Measurements from ENCODE around the gene ZDHHC18. TPM values are rescaled to one million over a fixed set of nuclear protein-coding genes. Genes with fewer than 3 reads are reported as not detected.
"Not testable (repeated sequence)": the region's sequence is repeated elsewhere in the genome, so short reads cannot be mapped to it uniquely, and the experiment has no call there.

ZDHHC18 gene
- total and polyA plus RNA-seq, 5 donors from 2014 or later: 4.4 to 73.6 (median 14.2) TPM

- ATAC-seq (ENCODE audit: low read depth in 2 of 2): no peak
- peaks cover 11 to 90% (median 56%) of the 10 kb centered on the region in 4 donors for H3K4me1 Mint-ChIP-seq
Observed at GRCh38 chr1:26829184-26829911, 2.9 kb downstream of the ZDHHC18 start.

DNA sequence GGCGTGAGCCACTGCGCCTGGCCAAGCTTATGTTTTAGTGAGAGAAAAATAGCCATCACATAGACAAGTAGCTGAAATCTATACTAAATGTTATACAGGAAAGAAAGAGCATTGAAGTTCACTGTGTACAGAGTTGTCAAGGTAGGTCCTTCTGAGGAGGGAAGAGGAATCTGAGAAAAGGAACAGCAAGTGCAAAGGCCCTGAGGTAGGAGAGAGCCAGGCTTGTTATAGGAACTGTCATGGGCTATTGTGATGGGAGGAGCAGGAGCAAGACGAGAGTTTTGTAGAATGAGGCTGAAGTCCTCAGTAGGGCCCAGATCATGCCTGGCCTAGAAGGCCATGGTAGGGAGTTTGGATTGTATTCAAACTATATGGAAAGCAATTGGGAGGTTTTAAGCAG lies 4.6 kb downstream of the ZDHHC18 start:
- Mint-ChIP-seq H3K4me3 (peak overlapping the region in 3 of 4 donors; percentile 20 to 96 (median 64)), H3K36me3 (peaks cover 26% of the 10 kb centered on the region), H3K27me3 (no peaks in the 10 kb centered on the region)

More at GRCh38 chr1:26829184-26829911, 2.9 kb downstream of the ZDHHC18 start:
- Mint-ChIP-seq H3K27ac (peak overlapping the region; percentile 98 to 100 (median 99)), H3K9me3 (no peaks in the 10 kb centered on the region), H3K36me3 (peaks cover 20% of the 10 kb centered on the region), H3K4me3 (peak overlapping the region; percentile 92 to 97 (median 95)), H3K27me3 (no peaks in the 10 kb centered on the region)
- no peak for DNase-seq
- Histone ChIP-seq H3K27ac (ENCODE audit: insufficient read depth, low read length, poor library complexity, severe bottlenecking) (peak overlapping the region; percentile 99), H3K4me1 (ENCODE audit: control insufficient read depth, insufficient read depth, low read length, poor library complexity, severe bottlenecking) (peaks cover 86% of the 10 kb centered on the region), H3K36me3 (ENCODE audit: control insufficient read depth, insufficient read depth, low read length) (peaks cover 15% of the 10 kb centered on the region), H3K27me3 (ENCODE audit: control insufficient read depth, insufficient read depth, low read length) (no peaks in the 10 kb centered on the region), H3K9me3 (ENCODE audit: control insufficient read depth in 2 of 2, low read length in 2 of 2) (no peaks in the 10 kb centered on the region), H3K4me3 (ENCODE audit: low read depth, low read length) (peak overlapping the region; percentile 79)

DNA sequence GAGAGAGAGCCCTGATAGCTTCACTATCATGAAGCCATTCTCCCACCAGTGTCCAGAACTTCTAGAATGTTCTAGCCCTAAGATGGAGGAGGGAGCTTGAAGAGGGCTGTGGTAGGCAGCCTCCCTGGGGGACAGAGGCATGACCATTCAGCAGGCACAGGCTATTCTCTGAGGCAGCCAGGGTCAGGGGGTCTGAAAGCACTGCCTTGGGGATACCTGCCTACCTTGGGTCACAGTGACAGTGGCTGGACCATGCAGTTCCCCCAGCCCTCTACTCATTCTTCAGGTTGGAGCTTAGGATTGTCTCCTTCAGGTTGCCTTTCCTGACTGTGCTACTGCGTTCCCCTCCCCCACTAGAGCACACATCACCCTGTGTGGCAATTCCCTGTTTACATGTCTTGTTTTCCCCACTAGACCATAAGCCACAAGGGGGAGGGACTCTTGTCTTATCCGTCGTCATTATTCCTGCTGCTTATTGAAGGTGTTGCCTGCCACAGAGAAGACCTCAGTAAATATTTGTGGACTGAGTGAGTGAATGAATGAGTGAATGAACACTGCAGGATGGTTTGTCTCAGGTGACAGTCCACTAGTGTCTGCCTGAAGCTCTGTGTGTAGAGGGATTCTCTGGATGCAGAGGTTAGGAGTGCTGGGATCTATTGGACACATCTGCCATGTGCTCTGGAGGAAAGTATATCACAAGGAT lies 5.2 kb downstream of the ZDHHC18 start:
- no peak for ATAC-seq (ENCODE audit: low read depth in 2 of 2)
- H3K4me3 ChIP-seq (ENCODE audit: low read depth, low read length): no peak overlapping the region
- Mint-ChIP-seq H3K36me3 (peaks cover 26% of the 10 kb centered on the region), H3K4me3 (peak overlapping the region in 1 of 4 donors; percentile 79), H3K9me3 (no peaks in the 10 kb centered on the region), H3K27ac (peak overlapping the region; percentile 99 to 100 (median 100)), H3K27me3 (no peaks in the 10 kb centered on the region), H3K4me1 (peaks cover 6 to 86% (median 61%) of the 10 kb centered on the region in 4 donors)
- peak overlapping the region; percentile 99 for H3K27ac ChIP-seq (ENCODE audit: insufficient read depth, low read length, poor library complexity, severe bottlenecking)
- H3K4me1 ChIP-seq (ENCODE audit: control insufficient read depth, insufficient read depth, low read length, poor library complexity, severe bottlenecking): peaks cover 76% of the 10 kb centered on the region
- H3K27me3 ChIP-seq (ENCODE audit: control insufficient read depth, insufficient read depth, low read length): no peaks in the 10 kb centered on the region
- H3K9me3 ChIP-seq (ENCODE audit: control insufficient read depth in 2 of 2, low read length in 2 of 2): no peaks in the 10 kb centered on the region
- DNase-seq: no peak
- H3K36me3 ChIP-seq (ENCODE audit: control insufficient read depth, insufficient read depth, low read length): peaks cover 32% of the 10 kb centered on the region

More for the DNA sequence above, 4.6 kb downstream of the ZDHHC18 start:
- H3K9me3 ChIP-seq (ENCODE audit: control insufficient read depth in 2 of 2, low read length in 2 of 2): no peaks in the 10 kb centered on the region
- ATAC-seq (ENCODE audit: low read depth in 2 of 2): no peak
- H3K27ac Mint-ChIP-seq: peak overlapping the region; percentile 82 to 100 (median 99)
- peaks cover 6 to 86% (median 59%) of the 10 kb centered on the region in 4 donors for H3K4me1 Mint-ChIP-seq
- no peaks in the 10 kb centered on the region for H3K27me3 ChIP-seq (ENCODE audit: control insufficient read depth, insufficient read depth, low read length)
- no peaks in the 10 kb centered on the region for H3K9me3 Mint-ChIP-seq
- H3K4me1 ChIP-seq (ENCODE audit: control insufficient read depth, insufficient read depth, low read length, poor library complexity, severe bottlenecking): peaks cover 79% of the 10 kb centered on the region
- H3K27ac ChIP-seq (ENCODE audit: insufficient read depth, low read length, poor library complexity, severe bottlenecking): peak overlapping the region; percentile 99
- no peak overlapping the region for H3K4me3 ChIP-seq (ENCODE audit: low read depth, low read length)
- H3K36me3 ChIP-seq (ENCODE audit: control insufficient read depth, insufficient read depth, low read length): peaks cover 29% of the 10 kb centered on the region
- no peak for DNase-seq

- Histone ChIP-seq H3K27me3 (ENCODE audit: control insufficient read depth, insufficient read depth, low read length) (no peaks in the 10 kb centered on the region), H3K4me1 (ENCODE audit: control insufficient read depth, insufficient read depth, low read length, poor library complexity, severe bottlenecking) (peaks cover 75% of the 10 kb centered on the region), H3K27ac (ENCODE audit: insufficient read depth, low read length, poor library complexity, severe bottlenecking) (peak overlapping the region; percentile 99), H3K36me3 (ENCODE audit: control insufficient read depth, insufficient read depth, low read length) (peaks cover 32% of the 10 kb centered on the region), H3K4me3 (ENCODE audit: low read depth, low read length) (peak overlapping the region; percentile 65), H3K9me3 (ENCODE audit: control insufficient read depth in 2 of 2, low read length in 2 of 2) (no peaks in the 10 kb centered on the region)
- H3K27ac Mint-ChIP-seq: peak overlapping the region; percentile 99 to 100 (median 100)
- H3K9me3 Mint-ChIP-seq: no peaks in the 10 kb centered on the region
- H3K4me3 Mint-ChIP-seq: peak overlapping the region in 3 of 4 donors; percentile 15 to 79 (median 79)
- peaks cover 26% of the 10 kb centered on the region for H3K36me3 Mint-ChIP-seq
- ATAC-seq (ENCODE audit: low read depth in 2 of 2) (no peak), DNase-seq (no peak)
- peaks cover 6 to 84% (median 60%) of the 10 kb centered on the region in 4 donors for H3K4me1 Mint-ChIP-seq
- H3K27me3 Mint-ChIP-seq: no peaks in the 10 kb centered on the region
Observed at GRCh38 chr1:26832249-26832960, 5.9 kb downstream of the ZDHHC18 start.

DNA sequence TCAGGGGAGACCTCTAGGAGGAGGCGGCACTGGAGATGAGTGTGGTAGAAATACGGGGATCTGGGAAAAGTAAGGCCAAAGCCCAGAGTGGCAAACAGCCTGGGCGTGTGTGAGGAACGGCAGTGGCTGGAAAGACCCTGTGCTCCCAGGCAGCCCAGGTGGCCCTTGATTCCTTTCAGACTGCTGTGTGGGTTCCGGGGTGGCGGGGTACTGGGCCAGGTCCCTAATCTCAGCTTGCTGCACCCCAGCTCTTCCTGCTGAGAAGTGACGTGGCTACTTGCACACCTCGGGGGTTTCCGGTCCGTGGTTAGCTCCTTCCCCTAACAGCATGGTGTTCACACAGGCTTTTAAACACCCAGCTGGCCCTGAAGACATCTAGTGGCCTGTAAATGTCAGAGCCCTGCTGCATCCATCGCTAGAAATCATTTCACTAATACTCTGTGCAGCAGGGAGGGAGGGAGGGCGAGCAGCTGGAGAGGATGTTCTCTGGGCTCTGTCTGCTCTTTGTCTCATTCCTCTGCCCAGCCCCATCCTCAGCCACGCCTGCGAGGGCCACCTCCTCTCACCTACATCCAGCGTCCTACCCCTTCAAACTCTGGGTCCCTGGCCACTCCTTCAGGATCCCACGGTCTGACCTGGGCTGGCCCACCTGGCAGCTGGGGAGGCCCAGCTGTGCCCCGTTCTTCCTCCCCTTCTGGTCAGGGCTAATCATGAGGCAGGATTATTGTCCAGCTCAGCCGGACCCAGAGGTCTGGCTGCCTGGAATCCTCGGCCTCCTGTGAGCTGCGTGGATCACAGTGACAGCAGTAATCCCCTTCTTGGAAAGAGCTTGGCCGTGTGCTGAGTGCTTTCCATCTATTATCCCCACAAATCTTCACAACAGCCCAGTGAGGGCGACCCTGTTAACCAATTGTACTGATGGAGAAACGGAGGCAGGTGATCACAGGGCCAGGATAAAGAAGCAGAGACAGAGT lies 7.2 kb downstream of the ZDHHC18 start:
- Mint-ChIP-seq H3K27me3 (no peaks in the 10 kb centered on the region), H3K27ac (peak overlapping the region; percentile 99 to 100 (median 100)), H3K36me3 (peaks cover 33% of the 10 kb centered on the region), H3K9me3 (no peaks in the 10 kb centered on the region), H3K4me3 (peak overlapping the region; percentile 79 to 89 (median 84)), H3K4me1 (peaks cover 12 to 84% (median 57%) of the 10 kb centered on the region in 4 donors)
- no peaks in the 10 kb centered on the region for H3K9me3 ChIP-seq (ENCODE audit: control insufficient read depth in 2 of 2, low read length in 2 of 2)
- DNase-seq: peak; percentile 90 to 98 (median 94)
- H3K27me3 ChIP-seq (ENCODE audit: control insufficient read depth, insufficient read depth, low read length): no peaks in the 10 kb centered on the region
- peaks cover 69% of the 10 kb centered on the region for H3K4me1 ChIP-seq (ENCODE audit: control insufficient read depth, insufficient read depth, low read length, poor library complexity, severe bottlenecking)
- H3K4me3 ChIP-seq (ENCODE audit: low read depth, low read length): peak overlapping the region; percentile 65
- H3K36me3 ChIP-seq (ENCODE audit: control insufficient read depth, insufficient read depth, low read length): peaks cover 33% of the 10 kb centered on the region
- peak; percentile 97 to 98 for ATAC-seq (ENCODE audit: low read depth in 2 of 2)
- peak overlapping the region; percentile 99 for H3K27ac ChIP-seq (ENCODE audit: insufficient read depth, low read length, poor library complexity, severe bottlenecking)

- peak overlapping the region; percentile 46 to 89 (median 82) for H3K27ac Mint-ChIP-seq
- not testable (repeated sequence) for H3K9me3 ChIP-seq (ENCODE audit: control insufficient read depth in 2 of 2, low read length in 2 of 2); H3K27me3 ChIP-seq (ENCODE audit: control insufficient read depth, insufficient read depth, low read length); H3K9me3 Mint-ChIP-seq; H3K27me3 Mint-ChIP-seq; H3K27ac ChIP-seq (ENCODE audit: insufficient read depth, low read length, poor library complexity, severe bottlenecking); DNase-seq; ATAC-seq (ENCODE audit: low read depth in 2 of 2); H3K4me3 ChIP-seq (ENCODE audit: low read depth, low read length)
- peaks cover 6 to 54% (median 34%) of the 10 kb centered on the region in 4 donors for H3K4me1 Mint-ChIP-seq
- Histone ChIP-seq H3K36me3 (ENCODE audit: control insufficient read depth, insufficient read depth, low read length) (peaks cover 47% of the 10 kb centered on the region), H3K4me1 (ENCODE audit: control insufficient read depth, insufficient read depth, low read length, poor library complexity, severe bottlenecking) (peaks cover 43% of the 10 kb centered on the region)
- H3K4me3 Mint-ChIP-seq: peak overlapping the region in 1 of 4 donors; percentile 63
- peaks cover 22% of the 10 kb centered on the region for H3K36me3 Mint-ChIP-seq
Observed at GRCh38 chr1:26837665-26838064, 11.2 kb downstream of the ZDHHC18 start.
